Liver (tissue), 9 donors: Measurements from ENCODE around the gene SLC4A7. TPM values are rescaled to one million over a fixed set of nuclear protein-coding genes. Genes with fewer than 3 reads are reported as not detected.
"Not testable (repeated sequence)": the region's sequence is repeated elsewhere in the genome, so short reads cannot be mapped to it uniquely, and the experiment has no call there.

Source experiments
- DNase-seq: peaks from one replicate; pipeline ENCODE4 v3.0.0-alpha.2; 2017; ENCODE audit warnings: low spot score
- H3K27ac ChIP-seq, 2 donors: one replicate each; pipeline ENCODE4 v1.7.0; 2013; ENCODE audit warnings: inconsistent platforms in 2 of 2, low read length in 2 of 2, control low read depth in 1 of 2, low read depth in 1 of 2, mild to moderate bottlenecking in 1 of 2
- H3K27me3 ChIP-seq, 4 donors: one replicate each; pipeline versions ENCODE4 v1.6.1 to v1.7.0; 2013; ENCODE audit warnings: low read length in 3 of 4, inconsistent platforms in 1 of 4, mild to moderate bottlenecking in 1 of 4, moderate library complexity in 1 of 4; ENCODE audit not compliant: control insufficient read depth in 4 of 4, insufficient read depth in 4 of 4
- H3K36me3 ChIP-seq, 4 donors: one replicate each; pipeline versions ENCODE4 v1.6.1 to v1.7.0; 2013; ENCODE audit warnings: low read length in 3 of 4, mild to moderate bottlenecking in 3 of 4, low read depth in 1 of 4, moderate library complexity in 1 of 4; ENCODE audit not compliant: control insufficient read depth in 4 of 4, insufficient read depth in 3 of 4
- H3K4me1 ChIP-seq, 4 donors: one replicate each; pipeline versions ENCODE4 v1.6.1 to v1.7.0; 2013; ENCODE audit warnings: low read length in 3 of 4, mild to moderate bottlenecking in 3 of 4, moderate library complexity in 1 of 4; ENCODE audit not compliant: control insufficient read depth in 4 of 4, insufficient read depth in 4 of 4
- H3K4me3 ChIP-seq, 3 donors: one replicate each; pipeline versions ENCODE4 v1.6.1 to v1.7.0; 2013; ENCODE audit warnings: low read length in 3 of 3, control low read depth in 1 of 3, low read depth in 1 of 3, mild to moderate bottlenecking in 1 of 3
- H3K9ac ChIP-seq, 2 donors: one replicate each; pipeline ENCODE4 v1.7.0; 2013; ENCODE audit warnings: low read length in 2 of 2, mild to moderate bottlenecking in 2 of 2, moderate library complexity in 2 of 2, control low read depth in 1 of 2, low read depth in 1 of 2
- H3K9me3 ChIP-seq, 4 donors: one replicate each; pipeline versions ENCODE4 v1.6.1 to v1.7.0; 2013; ENCODE audit warnings: low read length in 3 of 4; ENCODE audit not compliant: control insufficient read depth in 4 of 4
- ATF3 ChIP-seq: IDR thresholded peaks from 2 replicates; pipeline ENCODE4 v1.6.1; 2016; ENCODE audit warnings: antibody characterized with exemption
- EGR1 ChIP-seq, 2 donors: IDR thresholded peaks; 2 replicates each; pipeline ENCODE4 v1.6.1; 2016 to 2018; ENCODE audit warnings: antibody characterized with exemption in 2 of 2, low read depth in 2 of 2
- FOXA1 ChIP-seq: IDR thresholded peaks from 2 replicates; pipeline ENCODE4 v1.6.1; 2016; ENCODE audit warnings: antibody characterized with exemption
- FOXA2 ChIP-seq: IDR thresholded peaks from 2 replicates; pipeline ENCODE4 v1.6.1; 2016; ENCODE audit warnings: antibody characterized with exemption
- GABPA ChIP-seq, 2 donors: IDR thresholded peaks in 1 of 2; conservative IDR thresholded peaks in 1 of 2; 2 replicates each; pipeline ENCODE4 v1.6.1; 2016; ENCODE audit warnings: antibody characterized with exemption in 2 of 2, mild to moderate bottlenecking in 1 of 2, moderate library complexity in 1 of 2
- HNF4A ChIP-seq, 2 donors: conservative IDR thresholded peaks; 2 replicates each; pipeline ENCODE4 v1.6.1; 2016; ENCODE audit warnings: antibody characterized with exemption in 2 of 2, mild to moderate bottlenecking in 2 of 2
- HNF4G ChIP-seq: IDR thresholded peaks from 2 replicates; pipeline ENCODE4 v1.6.1; 2016; ENCODE audit warnings: antibody characterized with exemption
- JUND ChIP-seq, 2 donors: IDR thresholded peaks; 2 replicates each; pipeline ENCODE4 v1.6.1; 2016; ENCODE audit warnings: antibody characterized with exemption in 2 of 2
- MAX ChIP-seq: IDR thresholded peaks from 2 replicates; pipeline ENCODE4 v1.6.1; 2016; ENCODE audit warnings: antibody characterized with exemption
- NR2F2 ChIP-seq: IDR thresholded peaks from 2 replicates; pipeline ENCODE4 v1.6.1; 2016; ENCODE audit warnings: antibody characterized with exemption
- SP1 ChIP-seq: IDR thresholded peaks from 2 replicates; pipeline ENCODE4 v1.6.1; 2018; ENCODE audit warnings: antibody characterized with exemption, mild to moderate bottlenecking
- YY1 ChIP-seq: IDR thresholded peaks from 2 replicates; pipeline ENCODE4 v1.6.1; 2016; ENCODE audit warnings: antibody characterized with exemption, mild to moderate bottlenecking
- ZBTB33 ChIP-seq: IDR thresholded peaks from 2 replicates; pipeline ENCODE4 v1.6.1; 2016; ENCODE audit warnings: antibody characterized with exemption
- WGBS: extraction: QIAGEN DNeasy Blood & Tissue Kit; methylation state at CpG from one replicate; pipeline ENCODE4 v1.1.7; 2013; 5-methylcytosine and 5-hydroxymethylcytosine counted together
- polyA plus RNA-seq, 2 donors: library from polyadenylated mRNA; stranded (reverse) in 1 of 2; unstranded in 1 of 2; fragments of 200-250 nt in 1 of 2; fragments of >200 nt in 1 of 2; fragmentation: Nextera tagmentation in 1 of 2; extraction: Ambion mirVana in 1 of 2; gene quantifications; one replicate each; pipeline versions ENCODE4 v1.2.1 to v1.2.3, GENCODE V29; 2013 to 2015
- total RNA-seq, 2 donors: library from RNA; depleted of rRNA; stranded (reverse); fragments of >200 nt; gene quantifications; one replicate each; pipeline ENCODE4 v1.2.3, GENCODE V29; 2014
- TF ChIP-seq, protein P1 (sequence below): IDR thresholded peaks from 2 replicates; pipeline ENCODE4 v1.6.1; 2016; ENCODE audit warnings: antibody characterized with exemption, mild to moderate bottlenecking
- TF ChIP-seq, protein P2 (sequence below): fragments of 150-350 bp; IDR thresholded peaks from 2 replicates; pipeline ENCODE4 v1.5.1; 2017; ENCODE audit warnings: improper control_type of control experiment, low read depth, low read length; ENCODE audit not compliant: missing input control
- donor health status: healthy.
- donor health status: healthy.
- donor health status: healthy.
- donor health status: healthy.
- donor health status: healthy.

Gene SLC4A7
- total and polyA plus RNA-seq, 4 donors, result 0.76 to 9.8 (median 4.1) TPM

- TF ChIP-seq FOXA2, result no peak
- no peak for TF ChIP-seq HNF4A (conservative IDR thresholded peaks at IDR 0.05)
- Histone ChIP-seq H3K4me3 (no peak overlapping the region), H3K27ac (no peak overlapping the region), H3K9me3 (no peaks in the 10 kb centered on the region), H3K9ac (no peak overlapping the region), H3K27me3 (no peaks in the 10 kb centered on the region), H3K4me1 (no peaks in the 10 kb centered on the region), H3K36me3 (peaks cover 0 to 3% (median 0%) of the 10 kb centered on the region in 4 donors)
- WGBS, result 95% methylated on average over 1 of the region's 1 CpG
- DNase-seq, result no peak
Observed at GRCh38 chr3:27415202-27415601, 69.0 kb downstream of the SLC4A7 start.

- H3K27ac ChIP-seq, result no peak overlapping the region
- no peaks in the 10 kb centered on the region for H3K27me3 ChIP-seq
- TF ChIP-seq YY1 (no peak), SP1 (no peak), ATF3 (no peak), FOXA1 (no peak), GABPA (IDR thresholded peaks at IDR 0.05 in 1 of 2, conservative IDR thresholded peaks at IDR 0.05 in 1 of 2) (no peak), HNF4G (no peak), ZBTB33 (no peak), HNF4A (conservative IDR thresholded peaks at IDR 0.05) (no peak), MAX (no peak)
- H3K4me1 ChIP-seq, result no peaks in the 10 kb centered on the region
- no peak for DNase-seq
- no peak overlapping the region for H3K9ac ChIP-seq
- no peaks in the 10 kb centered on the region for H3K9me3 ChIP-seq
- WGBS, result 54% methylated on average over 3 of the region's 3 CpGs
- no peaks in the 10 kb centered on the region for H3K36me3 ChIP-seq
- no peak overlapping the region for H3K4me3 ChIP-seq
Observed at GRCh38 chr3:27392950-27393679, 91.1 kb downstream of the SLC4A7 start.

DNA sequence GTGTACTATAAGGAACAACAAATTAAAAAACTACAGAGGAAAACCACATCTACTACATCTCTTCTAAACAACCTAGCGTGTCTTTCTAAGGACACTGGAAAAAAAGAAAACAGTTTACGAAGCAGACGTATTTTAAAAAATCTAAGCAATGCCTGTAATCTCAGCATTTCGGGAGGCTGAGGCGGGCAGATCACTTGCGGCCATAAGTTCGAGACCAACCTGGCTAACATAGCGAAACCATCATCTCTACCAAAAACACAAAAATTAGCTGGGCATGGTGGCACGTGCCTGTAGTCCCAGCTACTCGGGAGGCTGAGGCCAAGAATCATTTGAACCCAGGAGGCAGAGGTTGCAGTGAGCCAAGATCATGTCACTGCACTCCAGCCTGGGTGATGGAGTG lies 91.8 kb downstream of the SLC4A7 start:
- not testable (repeated sequence) for H3K27me3 ChIP-seq, DNase-seq, H3K4me3 ChIP-seq, H3K9me3 ChIP-seq, H3K36me3 ChIP-seq, H3K4me1 ChIP-seq, H3K27ac ChIP-seq, H3K9ac ChIP-seq
- 96% methylated on average over 10 of the region's 10 CpGs for WGBS

DNA sequence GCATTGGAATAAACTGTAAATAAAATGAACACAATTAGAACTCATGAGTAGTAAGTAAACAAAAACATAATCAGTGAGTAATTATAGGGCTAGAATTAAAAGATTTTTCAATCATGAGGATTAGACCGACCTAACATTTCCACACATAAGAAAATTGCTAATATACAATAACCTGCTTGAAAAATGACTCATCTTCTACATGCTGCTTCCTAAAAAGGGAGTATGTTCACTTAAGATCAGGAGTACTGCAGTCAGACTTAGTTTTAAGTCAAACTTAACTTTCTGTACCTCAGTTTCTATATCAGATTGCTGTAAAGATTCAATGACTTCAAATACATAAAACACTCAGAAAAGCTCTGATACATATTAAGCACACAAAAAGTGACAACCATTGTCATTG lies 92.4 kb downstream of the SLC4A7 start:
- no peak overlapping the region for H3K4me3 ChIP-seq
- H3K27me3 ChIP-seq, result no peaks in the 10 kb centered on the region
- 98% methylated on average over 1 of the region's 1 CpG for WGBS
- no peaks in the 10 kb centered on the region for H3K4me1 ChIP-seq
- H3K36me3 ChIP-seq, result no peaks in the 10 kb centered on the region
- H3K9me3 ChIP-seq, result no peaks in the 10 kb centered on the region
- no peak for DNase-seq
- no peak overlapping the region for H3K27ac ChIP-seq
- H3K9ac ChIP-seq, result no peak overlapping the region
- TF ChIP-seq NR2F2 (no peak), ATF3 (no peak), HNF4G (no peak), YY1 (no peak), FOXA2 (no peak), JUND (IDR thresholded peaks at IDR 0.05) (no peak), EGR1 (IDR thresholded peaks at IDR 0.05; ENCODE audit: low read depth in 2 of 2) (no peak), GABPA (IDR thresholded peaks at IDR 0.05 in 1 of 2, conservative IDR thresholded peaks at IDR 0.05 in 1 of 2) (no peak), FOXA1 (no peak)
- TF ChIP-seq, protein P1, sequence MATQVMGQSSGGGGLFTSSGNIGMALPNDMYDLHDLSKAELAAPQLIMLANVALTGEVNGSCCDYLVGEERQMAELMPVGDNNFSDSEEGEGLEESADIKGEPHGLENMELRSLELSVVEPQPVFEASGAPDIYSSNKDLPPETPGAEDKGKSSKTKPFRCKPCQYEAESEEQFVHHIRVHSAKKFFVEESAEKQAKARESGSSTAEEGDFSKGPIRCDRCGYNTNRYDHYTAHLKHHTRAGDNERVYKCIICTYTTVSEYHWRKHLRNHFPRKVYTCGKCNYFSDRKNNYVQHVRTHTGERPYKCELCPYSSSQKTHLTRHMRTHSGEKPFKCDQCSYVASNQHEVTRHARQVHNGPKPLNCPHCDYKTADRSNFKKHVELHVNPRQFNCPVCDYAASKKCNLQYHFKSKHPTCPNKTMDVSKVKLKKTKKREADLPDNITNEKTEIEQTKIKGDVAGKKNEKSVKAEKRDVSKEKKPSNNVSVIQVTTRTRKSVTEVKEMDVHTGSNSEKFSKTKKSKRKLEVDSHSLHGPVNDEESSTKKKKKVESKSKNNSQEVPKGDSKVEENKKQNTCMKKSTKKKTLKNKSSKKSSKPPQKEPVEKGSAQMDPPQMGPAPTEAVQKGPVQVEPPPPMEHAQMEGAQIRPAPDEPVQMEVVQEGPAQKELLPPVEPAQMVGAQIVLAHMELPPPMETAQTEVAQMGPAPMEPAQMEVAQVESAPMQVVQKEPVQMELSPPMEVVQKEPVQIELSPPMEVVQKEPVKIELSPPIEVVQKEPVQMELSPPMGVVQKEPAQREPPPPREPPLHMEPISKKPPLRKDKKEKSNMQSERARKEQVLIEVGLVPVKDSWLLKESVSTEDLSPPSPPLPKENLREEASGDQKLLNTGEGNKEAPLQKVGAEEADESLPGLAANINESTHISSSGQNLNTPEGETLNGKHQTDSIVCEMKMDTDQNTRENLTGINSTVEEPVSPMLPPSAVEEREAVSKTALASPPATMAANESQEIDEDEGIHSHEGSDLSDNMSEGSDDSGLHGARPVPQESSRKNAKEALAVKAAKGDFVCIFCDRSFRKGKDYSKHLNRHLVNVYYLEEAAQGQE, result no peak
- TF ChIP-seq, protein P2, sequence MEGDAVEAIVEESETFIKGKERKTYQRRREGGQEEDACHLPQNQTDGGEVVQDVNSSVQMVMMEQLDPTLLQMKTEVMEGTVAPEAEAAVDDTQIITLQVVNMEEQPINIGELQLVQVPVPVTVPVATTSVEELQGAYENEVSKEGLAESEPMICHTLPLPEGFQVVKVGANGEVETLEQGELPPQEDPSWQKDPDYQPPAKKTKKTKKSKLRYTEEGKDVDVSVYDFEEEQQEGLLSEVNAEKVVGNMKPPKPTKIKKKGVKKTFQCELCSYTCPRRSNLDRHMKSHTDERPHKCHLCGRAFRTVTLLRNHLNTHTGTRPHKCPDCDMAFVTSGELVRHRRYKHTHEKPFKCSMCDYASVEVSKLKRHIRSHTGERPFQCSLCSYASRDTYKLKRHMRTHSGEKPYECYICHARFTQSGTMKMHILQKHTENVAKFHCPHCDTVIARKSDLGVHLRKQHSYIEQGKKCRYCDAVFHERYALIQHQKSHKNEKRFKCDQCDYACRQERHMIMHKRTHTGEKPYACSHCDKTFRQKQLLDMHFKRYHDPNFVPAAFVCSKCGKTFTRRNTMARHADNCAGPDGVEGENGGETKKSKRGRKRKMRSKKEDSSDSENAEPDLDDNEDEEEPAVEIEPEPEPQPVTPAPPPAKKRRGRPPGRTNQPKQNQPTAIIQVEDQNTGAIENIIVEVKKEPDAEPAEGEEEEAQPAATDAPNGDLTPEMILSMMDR, result no peak
